ENCODE data around the gene CELSR2. TPM values are rescaled to one million over a fixed set of nuclear protein-coding genes. Genes with fewer than 3 reads are reported as not detected.
A peak's percentile ranks its signal among the peaks of the same experiment; 100 is the strongest.

Gene CELSR2
- total RNA-seq, 1 experiment from 2014 or later, result 17.1 TPM

DNA sequence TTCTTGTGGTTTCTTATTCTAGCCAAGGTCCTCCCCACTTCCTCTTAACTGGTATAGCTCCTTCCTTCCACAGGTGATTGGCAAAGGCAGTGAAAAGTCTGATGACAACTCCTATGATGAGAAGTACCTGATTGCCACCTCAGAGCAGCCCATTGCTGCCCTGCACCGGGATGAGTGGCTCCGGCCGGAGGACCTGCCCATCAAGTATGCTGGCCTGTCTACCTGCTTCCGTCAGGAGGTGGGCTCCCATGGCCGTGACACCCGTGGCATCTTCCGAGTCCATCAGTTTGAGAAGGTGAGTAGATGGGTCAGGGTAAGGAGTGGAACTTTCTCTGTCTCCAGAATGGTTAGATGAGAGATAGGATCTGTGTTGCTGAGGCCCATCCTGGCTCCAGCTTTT lies 14.2 kb upstream of the CELSR2 start (continued):
- no peak for TF ChIP-seq POLR2A (IDR thresholded peaks at IDR 0.05; ENCODE audit: borderline replicate concordance, extremely low read depth, insufficient read depth, insufficient read length)

DNA sequence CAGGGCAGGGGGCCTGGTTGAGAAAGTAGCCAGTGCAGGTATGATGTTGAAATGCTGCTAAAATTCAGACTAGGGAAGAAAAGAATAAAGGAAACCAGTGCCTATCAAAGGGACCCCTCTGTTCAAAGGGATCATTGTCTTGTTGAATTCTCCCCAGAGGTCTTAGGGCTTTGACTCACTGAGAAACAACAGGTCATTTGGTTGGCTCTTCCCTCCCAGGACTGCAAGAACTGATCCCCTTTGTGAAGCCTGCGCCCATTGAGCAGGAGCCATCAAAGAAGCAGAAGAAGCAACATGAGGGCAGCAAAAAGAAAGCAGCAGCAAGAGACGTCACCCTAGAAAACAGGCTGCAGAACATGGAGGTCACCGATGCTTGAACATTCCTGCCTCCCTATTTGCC lies 11.8 kb upstream of the CELSR2 start:
- Histone ChIP-seq H3K36me3 (ENCODE audit: control insufficient read depth in 1 of 2, insufficient read depth in 2 of 2, low read length in 2 of 2) (peaks cover 36 to 38% of the 10 kb centered on the region in 2 experiments), H3K4me2 (ENCODE audit: low read length) (no peak overlapping the region), H3K4me3 (replicated peaks in 1 of 2; ENCODE audit: low read depth in 1 of 2, low read length in 2 of 2) (no peak overlapping the region), H3K9ac (ENCODE audit: low read length) (no peak overlapping the region), H3K27me3 (ENCODE audit: insufficient read depth, low read length) (no peaks in the 10 kb centered on the region), H4K20me1 (ENCODE audit: insufficient read depth) (no peaks in the 10 kb centered on the region), H3K79me2 (ENCODE audit: insufficient read depth, low read length) (no peaks in the 10 kb centered on the region), H3K27ac (ENCODE audit: low read depth, low read length) (no peak overlapping the region), H3K9me3 (ENCODE audit: control insufficient read depth in 1 of 2, insufficient read depth in 1 of 2, low read depth in 1 of 2, low read length in 2 of 2) (no peaks in the 10 kb centered on the region), H3K9me2 (ENCODE audit: insufficient read depth) (no peaks in the 10 kb centered on the region), H3K4me1 (ENCODE audit: control insufficient read depth in 1 of 2, insufficient read depth in 2 of 2, low read length in 2 of 2) (peaks cover 6 to 18% of the 10 kb centered on the region in 2 experiments; a peak in 2 of 4 replicates), H2AFZ (ENCODE audit: low read depth, low read length, poor library complexity, severe bottlenecking) (no peak overlapping the region)
- no peak for TF ChIP-seq SP1 (IDR thresholded peaks at IDR 0.05; ENCODE audit: low read depth)
- TF ChIP-seq JUND (IDR thresholded peaks at IDR 0.05), result no peak
- TF ChIP-seq SRF (IDR thresholded peaks at IDR 0.05; ENCODE audit: low read depth), result no peak
- TF ChIP-seq, protein P1, sequence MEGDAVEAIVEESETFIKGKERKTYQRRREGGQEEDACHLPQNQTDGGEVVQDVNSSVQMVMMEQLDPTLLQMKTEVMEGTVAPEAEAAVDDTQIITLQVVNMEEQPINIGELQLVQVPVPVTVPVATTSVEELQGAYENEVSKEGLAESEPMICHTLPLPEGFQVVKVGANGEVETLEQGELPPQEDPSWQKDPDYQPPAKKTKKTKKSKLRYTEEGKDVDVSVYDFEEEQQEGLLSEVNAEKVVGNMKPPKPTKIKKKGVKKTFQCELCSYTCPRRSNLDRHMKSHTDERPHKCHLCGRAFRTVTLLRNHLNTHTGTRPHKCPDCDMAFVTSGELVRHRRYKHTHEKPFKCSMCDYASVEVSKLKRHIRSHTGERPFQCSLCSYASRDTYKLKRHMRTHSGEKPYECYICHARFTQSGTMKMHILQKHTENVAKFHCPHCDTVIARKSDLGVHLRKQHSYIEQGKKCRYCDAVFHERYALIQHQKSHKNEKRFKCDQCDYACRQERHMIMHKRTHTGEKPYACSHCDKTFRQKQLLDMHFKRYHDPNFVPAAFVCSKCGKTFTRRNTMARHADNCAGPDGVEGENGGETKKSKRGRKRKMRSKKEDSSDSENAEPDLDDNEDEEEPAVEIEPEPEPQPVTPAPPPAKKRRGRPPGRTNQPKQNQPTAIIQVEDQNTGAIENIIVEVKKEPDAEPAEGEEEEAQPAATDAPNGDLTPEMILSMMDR (IDR thresholded peaks at IDR 0.05 in 2 of 3, conservative IDR thresholded peaks at IDR 0.05 in 1 of 3; ENCODE audit: borderline replicate concordance in 1 of 3, insufficient read depth in 1 of 3, low read depth in 2 of 3, low read length in 2 of 3), result no peak
- no peak for TF ChIP-seq CBX3 (IDR thresholded peaks at IDR 0.05; ENCODE audit: low read depth)
- no peak for TF ChIP-seq YY1 (IDR thresholded peaks at IDR 0.05; ENCODE audit: extremely low read depth, insufficient replicate concordance, low read depth, low read length)
- TF ChIP-seq, protein P2, sequence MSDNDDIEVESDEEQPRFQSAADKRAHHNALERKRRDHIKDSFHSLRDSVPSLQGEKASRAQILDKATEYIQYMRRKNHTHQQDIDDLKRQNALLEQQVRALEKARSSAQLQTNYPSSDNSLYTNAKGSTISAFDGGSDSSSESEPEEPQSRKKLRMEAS (IDR thresholded peaks at IDR 0.05), result no peak
- TF ChIP-seq, protein P3, sequence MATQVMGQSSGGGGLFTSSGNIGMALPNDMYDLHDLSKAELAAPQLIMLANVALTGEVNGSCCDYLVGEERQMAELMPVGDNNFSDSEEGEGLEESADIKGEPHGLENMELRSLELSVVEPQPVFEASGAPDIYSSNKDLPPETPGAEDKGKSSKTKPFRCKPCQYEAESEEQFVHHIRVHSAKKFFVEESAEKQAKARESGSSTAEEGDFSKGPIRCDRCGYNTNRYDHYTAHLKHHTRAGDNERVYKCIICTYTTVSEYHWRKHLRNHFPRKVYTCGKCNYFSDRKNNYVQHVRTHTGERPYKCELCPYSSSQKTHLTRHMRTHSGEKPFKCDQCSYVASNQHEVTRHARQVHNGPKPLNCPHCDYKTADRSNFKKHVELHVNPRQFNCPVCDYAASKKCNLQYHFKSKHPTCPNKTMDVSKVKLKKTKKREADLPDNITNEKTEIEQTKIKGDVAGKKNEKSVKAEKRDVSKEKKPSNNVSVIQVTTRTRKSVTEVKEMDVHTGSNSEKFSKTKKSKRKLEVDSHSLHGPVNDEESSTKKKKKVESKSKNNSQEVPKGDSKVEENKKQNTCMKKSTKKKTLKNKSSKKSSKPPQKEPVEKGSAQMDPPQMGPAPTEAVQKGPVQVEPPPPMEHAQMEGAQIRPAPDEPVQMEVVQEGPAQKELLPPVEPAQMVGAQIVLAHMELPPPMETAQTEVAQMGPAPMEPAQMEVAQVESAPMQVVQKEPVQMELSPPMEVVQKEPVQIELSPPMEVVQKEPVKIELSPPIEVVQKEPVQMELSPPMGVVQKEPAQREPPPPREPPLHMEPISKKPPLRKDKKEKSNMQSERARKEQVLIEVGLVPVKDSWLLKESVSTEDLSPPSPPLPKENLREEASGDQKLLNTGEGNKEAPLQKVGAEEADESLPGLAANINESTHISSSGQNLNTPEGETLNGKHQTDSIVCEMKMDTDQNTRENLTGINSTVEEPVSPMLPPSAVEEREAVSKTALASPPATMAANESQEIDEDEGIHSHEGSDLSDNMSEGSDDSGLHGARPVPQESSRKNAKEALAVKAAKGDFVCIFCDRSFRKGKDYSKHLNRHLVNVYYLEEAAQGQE (IDR thresholded peaks at IDR 0.05; ENCODE audit: low read depth), result no peak
- no peak for TF ChIP-seq POLR2A (IDR thresholded peaks at IDR 0.05; ENCODE audit: borderline replicate concordance, extremely low read depth, insufficient read depth, insufficient read length)
- no peak for TF ChIP-seq ZFX (IDR thresholded peaks at IDR 0.05)
- no peak for TF ChIP-seq EZH2 (IDR thresholded peaks at IDR 0.05)
- TF ChIP-seq FOSL1 (IDR thresholded peaks at IDR 0.05; ENCODE audit: low read depth), result no peak
- no peak for TF ChIP-seq ELF1 (IDR thresholded peaks at IDR 0.05; ENCODE audit: borderline replicate concordance, low read depth)
- TF ChIP-seq, protein P4, sequence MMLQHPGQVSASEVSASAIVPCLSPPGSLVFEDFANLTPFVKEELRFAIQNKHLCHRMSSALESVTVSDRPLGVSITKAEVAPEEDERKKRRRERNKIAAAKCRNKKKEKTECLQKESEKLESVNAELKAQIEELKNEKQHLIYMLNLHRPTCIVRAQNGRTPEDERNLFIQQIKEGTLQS (IDR thresholded peaks at IDR 0.05), result no peak
- TF ChIP-seq RAD21 (IDR thresholded peaks at IDR 0.05; ENCODE audit: low read depth), result no peak
- ChIA-PET RAD21 (ENCODE audit: low non-redundant PET in 1 of 2, low total read pairs in 2 of 2, uncharacterized antibody in 2 of 2, unreplicated experiment in 2 of 2) (no interaction called here), CTCF (interaction anchor here (1.1 kb wide), 1 partner anchor 36 kb away, joined by 3 read pairs; no protein-coding TSS in a partner anchor), POLR2A (no interaction called here)
- TSS peak; percentile 39 for BruUV-seq (replicated peaks)
- intact Hi-C loops (cut with micrococcal nuclease), result no loop called here
- no peak for DNase-seq (ENCODE audit: low read depth, low spot score)
- ATAC-seq, result no peak
